ENCODE measurements around the gene TMED10.

Gene TMED10

DNA sequence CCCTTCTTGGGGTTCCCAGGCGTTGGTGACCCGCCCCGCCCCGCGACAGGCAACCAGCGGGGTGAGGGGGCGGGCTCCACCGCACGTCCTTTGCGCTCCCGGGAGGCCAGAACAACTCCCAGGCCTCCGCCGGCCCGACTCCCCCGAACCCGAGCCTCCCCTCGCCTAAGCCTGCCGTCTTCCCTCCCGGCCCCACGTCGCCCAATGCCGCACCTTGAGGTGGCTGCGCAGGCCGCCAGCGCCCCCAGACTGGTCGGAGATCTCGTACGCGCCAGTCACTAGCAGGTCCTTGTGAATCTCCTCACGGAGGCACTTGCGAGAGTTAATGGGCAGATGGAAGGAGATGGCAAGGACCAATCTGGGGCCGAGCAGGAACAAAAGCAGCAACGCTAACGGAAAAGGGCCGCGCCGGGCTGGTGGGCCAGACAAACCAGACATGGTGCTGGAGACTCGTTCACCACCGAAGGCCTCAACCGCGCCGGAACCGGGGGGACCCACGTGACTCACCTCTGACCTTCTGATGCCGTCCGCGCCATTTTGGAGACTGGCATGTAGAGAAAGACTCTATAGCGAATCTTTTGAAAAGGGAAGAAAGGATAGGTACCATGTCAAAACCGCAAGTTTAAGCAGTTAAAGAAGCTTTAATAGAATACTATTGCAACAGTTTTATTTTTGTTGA, at the start of gene TMED10:
Gene TMED10 (minus strand): TSS at position 471 of the 679 bp plus-strand sequence. CDS start 33 bp downstream, at position 438.
- peak; percentile 73 for DNase-seq

DNA sequence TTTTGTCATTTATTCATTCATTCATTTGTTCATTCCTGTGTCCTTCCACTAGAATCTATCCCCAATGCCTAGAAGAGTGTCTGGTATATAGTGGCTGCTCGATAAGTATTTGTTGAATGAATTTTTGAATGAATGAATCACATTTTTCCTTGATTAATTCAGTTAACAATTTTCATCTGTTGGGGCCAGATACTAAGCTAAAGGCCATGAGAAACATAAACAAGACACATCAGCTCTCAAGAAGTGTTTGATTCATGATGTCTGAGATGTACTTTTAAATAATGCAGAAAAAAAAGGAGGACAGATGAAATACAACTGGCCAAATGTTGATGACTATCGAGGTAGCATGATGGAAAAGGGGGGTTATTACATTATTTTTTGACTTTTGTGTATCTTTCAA, 48.1 kb upstream of the TMED10 start:
- DNase-seq, result no peak

DNA sequence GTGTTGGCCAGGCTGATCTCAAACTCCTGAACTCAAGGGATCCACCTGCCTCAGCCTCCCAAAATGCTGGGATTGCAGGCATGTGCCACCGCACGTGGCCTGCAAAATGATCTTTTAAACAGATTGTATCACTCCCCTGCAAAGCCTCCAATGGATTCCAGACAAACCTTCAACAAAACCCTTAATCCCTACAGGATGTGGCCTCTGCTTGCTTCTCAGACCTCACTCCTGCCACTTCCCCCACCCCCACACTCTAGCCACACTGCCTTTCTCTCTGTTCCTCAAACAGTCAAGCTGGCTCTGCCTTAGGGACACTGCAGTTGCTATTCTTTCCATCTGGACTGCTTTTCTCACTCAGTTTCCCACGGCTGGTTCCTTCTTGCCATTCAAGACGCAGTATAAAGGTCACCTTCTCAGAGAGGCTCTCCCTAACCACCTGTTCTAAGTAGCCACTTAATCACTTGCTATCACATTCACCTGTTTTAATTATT, 47.3 kb upstream of the TMED10 start:
- no peak for DNase-seq

DNA sequence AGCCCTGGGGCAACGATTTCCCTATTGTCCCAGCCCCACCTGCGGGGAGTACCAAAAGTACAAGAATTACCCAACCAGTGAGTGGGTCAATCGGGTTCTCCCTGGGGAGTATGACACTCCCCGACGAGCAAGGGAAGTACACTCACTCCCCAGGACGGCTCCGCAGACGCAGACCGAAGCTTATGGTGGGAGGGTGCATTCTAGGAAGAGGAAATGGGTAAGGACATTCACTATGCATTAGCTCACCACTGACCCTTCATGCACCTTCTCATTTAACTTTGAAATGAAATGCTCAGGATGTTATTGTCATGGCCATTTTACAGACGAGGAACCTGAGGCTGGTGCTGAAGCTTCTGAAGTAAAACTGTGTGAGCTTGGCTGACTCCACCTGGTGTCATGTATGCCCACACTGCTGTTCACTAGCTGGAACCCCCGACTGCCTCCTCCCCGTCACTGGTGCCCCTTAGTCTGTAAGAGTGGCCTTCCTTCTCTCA, 45.8 kb upstream of the TMED10 start:
- DNase-seq, result peak; percentile 59

DNA sequence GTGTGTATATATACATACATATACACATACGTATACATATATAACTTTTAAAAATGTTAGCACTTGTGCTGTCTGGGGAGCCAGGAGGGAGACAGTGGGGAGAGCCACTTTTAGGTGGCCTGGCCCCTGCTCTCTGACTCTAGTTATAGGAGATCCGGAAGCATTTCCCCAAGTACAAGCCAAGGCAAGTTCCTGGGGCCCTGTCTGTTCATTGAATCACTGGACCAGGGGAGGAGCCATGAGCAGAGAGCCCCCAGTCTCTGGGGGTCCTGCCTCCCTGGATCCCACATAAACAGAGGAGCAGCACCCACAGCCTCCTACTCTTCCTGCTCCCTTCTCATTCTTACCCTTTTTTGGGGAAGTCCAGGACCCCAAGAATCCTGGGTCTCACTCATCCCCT, 45.4 kb upstream of the TMED10 start:
- DNase-seq, result no peak

DNA sequence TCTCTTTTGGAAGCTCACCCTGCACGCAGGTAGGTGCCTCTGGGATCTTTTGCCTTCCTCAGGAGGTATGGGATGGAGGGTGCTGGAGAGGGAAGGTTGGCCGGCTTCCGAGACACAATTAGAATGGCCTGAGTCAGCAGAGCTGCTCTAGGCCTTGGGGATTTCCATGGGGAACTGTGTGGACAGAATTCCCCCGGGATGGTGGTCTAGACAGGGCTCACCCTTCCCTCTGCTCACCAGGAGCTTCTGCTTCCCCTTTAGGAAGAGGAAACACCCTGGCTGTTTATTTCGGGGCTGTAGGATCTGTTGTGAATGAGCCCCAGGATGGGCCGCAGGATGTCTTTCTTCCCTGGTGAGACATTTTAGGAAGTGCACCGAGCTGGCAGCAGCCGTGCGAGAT, 43.7 kb upstream of the TMED10 start:
- no peak for DNase-seq

DNA sequence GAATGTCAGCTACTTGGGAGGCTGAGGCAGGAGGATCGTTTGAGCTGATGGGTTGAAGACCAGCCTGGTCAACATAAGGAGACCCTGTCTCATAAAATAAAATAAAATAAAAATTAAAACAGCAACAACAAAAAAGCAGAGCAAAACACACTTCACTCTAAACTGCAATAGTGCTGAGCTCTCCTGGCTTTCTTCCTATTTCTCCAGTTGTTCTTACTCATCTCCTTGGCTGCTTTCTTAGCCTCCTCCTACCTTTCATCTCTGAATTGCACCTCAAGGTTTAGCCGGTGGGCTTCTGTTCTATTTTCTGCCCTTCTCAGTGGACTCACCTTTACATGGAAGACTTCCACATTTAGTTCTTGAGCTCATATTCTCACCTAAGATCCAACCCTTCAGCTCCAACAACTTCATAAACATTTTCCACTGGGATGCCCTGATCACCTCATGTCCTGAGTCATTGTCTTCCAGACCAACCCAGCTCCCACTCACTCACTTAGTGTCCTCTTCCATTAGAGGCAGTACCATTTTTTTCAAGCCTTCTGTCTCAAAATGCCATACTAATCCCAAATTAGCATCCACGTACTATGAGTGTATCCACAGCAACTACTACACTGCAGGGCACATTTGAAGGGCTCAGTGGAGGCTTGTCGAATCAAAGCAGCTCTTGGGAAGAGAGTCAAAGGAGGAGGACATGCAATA, 41.2 kb upstream of the TMED10 start:
- no peak for DNase-seq

DNA sequence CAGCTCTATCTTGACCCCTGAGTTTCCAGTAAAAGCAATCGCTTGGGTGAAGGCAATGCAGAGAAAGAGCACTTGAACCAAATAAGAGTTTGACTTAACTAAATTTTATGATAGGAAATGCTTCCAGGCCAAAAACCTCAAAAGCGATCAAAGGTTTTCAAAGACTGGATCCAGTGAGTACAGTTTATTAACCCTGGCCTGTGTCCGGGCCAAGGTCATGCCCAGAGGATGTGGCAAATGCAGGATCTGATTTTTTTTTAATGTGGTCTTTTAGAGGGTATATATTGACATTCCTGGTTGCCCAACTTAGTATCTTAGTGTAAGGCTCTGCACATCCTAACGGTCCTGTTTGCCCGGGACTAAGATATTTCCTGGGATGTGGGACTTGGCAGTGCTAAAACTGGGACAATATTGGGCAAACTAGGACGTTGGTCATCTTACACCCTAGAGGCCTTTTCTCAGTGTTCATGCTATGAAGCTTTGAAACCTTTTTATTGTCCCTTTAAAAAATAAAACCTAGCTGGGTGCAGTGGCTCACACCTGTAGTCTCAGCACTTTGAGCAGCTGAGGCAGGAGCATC, 40.1 kb upstream of the TMED10 start:
- DNase-seq, result no peak

DNA sequence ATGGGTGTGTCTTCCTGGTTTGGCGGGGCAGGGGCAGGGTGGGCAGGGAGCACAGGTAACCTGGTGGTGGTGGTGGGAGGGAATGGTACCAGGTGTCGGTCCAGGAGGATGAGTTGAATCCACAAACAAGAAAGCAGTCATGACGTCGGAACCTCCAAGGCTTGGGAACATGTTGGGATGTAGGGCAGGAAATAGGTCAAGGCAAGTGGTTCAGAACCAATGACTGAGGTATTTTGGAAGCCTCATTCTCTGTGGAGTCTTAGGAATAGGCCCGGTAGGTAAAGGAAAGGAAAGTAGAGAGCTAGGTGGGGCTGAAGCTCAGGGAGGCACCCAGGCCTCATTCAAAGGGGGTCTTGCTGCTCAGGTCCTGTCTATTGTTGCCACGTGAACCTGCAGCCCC, 39.1 kb upstream of the TMED10 start:
- no peak for DNase-seq

DNA sequence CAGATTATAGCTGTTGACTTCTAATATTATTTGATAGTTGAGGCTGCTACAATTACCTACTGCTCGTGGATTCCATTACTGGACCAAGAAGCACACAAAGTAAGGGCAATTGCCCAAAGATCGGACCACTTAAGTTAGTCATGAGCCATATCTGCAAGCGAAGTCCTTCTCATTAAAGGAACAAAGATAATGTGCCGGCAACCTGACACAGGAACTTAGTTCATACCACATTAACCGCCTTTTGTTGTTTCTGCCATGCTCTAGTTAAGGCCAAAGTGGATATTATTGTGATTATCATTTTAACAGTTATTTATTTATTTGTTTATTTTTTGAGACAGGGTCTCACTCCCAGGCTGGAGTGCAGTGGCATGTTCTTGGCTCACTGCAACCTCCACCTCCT, 38.1 kb upstream of the TMED10 start:
- no peak for DNase-seq

DNA sequence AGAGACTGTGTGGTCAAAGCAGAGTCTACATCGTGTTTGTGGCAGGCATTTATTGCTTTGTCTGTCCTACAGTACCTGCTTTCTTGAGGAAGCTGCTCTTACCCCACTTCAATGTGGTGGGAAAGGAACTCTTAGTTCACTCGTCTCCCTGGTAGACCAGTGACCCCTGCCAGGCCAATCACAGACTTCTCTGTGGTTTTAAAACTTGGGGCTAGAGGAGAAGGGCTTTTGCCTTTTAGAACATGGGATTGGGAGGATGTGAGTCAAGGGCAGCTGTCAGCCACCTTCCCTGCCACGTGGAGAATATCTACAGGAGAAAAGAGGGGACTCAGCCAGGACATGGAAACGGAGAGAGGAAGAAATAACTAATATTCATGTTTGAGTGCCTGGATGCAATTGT, 36.8 kb upstream of the TMED10 start:
- DNase-seq, result no peak

DNA sequence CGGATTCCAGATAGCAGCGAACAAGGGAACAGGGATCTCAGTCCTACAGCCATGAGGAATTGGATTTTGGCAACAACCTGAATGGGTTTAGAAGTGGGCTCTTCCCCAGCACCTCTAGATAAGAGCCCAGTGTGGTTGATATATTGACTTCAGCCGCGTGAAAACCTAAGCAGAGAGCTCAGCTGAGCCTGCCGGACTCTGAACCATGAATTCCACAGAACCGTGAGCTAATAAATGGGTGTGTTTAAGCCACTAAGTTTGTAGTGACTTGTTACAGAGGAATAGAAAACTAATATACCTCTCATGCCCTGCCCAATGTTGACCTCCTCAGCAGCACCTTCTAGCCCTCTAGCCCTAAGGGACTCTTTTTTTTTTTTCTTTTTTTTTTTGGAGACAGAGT, 32.4 kb upstream of the TMED10 start:
- no peak for DNase-seq

DNA sequence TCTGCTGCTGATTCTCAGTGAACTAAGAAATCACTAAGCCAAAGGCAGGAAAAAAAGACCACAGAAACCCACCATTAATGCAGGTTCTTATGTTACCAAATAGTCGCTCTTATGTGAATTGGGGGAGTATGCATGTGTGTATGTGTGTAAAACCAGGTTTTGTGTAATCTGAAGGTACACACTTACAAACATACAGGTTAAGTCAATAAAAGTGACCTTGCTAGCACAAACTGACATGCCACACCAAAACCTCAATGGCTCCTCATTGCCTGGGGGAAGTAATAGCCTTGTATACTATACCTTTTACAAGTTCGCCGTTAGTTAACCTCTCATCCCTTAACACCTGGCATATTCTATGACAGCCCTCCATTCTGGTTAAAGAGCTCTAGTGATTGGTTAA, 29.8 kb upstream of the TMED10 start:
- DNase-seq, result no peak

DNA sequence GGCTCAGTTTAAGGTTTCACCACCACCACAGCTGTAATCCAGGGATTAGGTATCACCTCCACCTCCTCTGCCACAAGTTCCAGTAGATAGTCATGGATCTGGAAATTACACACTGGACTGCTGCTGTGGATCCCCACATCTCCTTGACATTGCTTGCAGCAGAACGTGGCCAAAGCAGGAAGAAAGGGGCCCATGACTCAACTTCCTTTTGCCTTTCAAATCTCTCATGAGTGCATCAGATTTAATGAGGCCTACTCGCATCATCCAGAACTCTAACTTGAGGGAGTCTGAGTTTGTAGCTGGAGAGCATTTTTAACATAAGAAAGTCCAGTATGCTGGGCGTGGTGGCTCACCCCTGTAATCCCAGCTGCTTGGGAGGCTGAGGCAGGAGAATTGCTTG, 29.2 kb upstream of the TMED10 start:
- no peak for DNase-seq

DNA sequence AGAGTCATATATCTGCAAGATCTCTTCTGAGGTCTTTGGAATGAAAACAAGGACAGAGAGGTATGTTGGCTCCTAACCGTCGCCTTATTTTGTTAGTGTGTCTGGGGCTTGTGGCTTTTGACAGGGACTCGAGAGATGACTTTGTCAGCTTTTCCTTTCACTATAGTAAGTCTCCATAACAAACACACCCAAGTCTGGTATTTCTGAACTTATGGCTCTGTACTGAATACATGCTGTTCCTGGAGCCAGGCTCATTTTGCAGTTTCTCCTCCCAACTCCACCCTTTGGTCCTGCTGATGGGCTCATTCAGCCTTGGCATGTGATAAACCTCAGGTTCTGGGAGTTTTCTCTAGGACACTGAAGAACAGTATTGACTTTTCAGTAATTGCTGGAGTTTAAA, 27.7 kb upstream of the TMED10 start:
- no peak for DNase-seq

DNA sequence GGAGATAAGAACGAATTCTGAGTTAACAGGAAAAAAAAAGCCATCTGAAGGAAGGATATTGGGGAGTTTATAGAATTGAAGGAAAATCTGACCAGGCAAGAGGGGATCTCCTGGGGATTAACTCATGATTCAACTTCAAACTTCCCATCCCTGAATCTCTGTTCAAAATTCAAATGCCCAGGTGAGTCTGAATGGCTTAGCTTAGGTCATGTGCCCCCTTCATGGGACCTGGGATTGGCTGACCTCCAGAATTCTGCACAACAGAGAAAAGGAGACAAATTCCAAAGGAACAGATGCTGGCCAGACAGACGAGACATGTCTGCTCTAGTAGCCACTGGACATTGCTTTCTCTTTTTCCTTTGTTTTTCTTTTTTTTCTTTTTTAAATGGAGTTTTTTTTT, 26.2 kb upstream of the TMED10 start:
- no peak for DNase-seq

DNA sequence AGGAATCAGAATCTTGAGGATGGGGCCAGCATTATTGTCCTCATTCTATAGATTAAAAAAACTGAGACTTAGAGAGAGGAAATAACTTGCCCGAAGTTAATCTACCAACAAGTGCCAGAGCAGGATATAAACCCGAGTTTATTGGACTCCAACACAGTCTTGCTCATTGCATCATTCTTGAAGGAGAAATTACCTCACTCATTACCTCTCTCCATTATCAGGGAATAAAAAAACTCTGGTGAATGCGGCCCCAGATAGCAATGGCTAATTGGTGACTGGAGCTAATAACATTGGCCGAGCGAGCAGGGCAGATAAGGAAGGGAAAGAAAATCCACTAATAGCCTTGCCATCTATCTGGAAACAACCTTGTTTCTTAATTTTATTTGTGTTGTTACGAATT, 24.7 kb upstream of the TMED10 start:
- DNase-seq, result no peak

DNA sequence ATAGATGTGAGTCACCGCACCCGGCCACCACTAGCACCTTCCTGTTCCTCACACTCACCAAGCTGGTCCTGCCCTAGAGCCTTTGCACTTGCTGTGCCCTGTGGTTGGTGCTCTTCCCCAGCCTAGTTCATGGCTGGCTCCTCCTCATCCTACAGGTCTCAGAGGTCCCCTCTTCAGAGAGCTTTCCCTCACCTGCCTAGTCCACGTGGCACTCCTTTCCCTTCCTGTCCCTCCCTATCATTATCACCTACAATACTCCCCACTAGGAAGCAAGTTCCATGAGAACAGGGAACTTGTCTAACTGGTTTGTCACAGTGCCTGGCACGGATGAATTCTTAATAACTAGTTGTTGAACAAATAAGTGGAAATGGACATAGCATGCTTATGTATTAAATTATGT, 24.0 kb upstream of the TMED10 start:
- DNase-seq, result no peak

DNA sequence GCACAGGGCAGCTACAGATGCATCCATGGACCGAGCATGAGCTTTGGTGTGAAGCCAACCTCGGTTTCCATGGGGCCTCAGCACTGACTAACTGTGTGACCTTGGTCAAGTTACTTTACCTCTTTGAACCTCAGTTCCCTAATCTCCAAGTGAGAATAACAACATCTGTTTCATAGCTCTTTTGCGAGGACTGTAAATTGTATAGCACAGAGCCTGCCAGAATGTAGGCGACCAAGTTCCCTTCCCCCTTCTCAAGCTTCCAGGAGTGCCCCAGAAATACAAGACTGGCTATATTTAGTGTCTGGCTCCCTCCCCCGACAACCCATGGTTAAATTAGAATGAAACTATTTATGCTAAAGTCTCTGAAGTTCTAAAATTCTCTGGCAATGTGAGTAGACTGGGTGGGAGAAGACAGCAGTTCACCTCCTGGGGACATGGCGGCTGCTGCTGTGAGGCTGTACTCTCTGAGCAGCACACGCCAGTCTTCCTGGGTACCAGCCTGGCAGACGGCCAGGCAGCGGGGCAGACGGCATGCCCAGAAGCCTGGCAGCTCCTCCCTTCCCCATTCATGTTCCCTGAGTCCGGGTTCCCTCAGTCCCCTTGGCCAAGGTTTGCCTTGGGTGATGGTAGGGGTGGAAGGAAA, 22.0 kb upstream of the TMED10 start:
- no peak for DNase-seq

DNA sequence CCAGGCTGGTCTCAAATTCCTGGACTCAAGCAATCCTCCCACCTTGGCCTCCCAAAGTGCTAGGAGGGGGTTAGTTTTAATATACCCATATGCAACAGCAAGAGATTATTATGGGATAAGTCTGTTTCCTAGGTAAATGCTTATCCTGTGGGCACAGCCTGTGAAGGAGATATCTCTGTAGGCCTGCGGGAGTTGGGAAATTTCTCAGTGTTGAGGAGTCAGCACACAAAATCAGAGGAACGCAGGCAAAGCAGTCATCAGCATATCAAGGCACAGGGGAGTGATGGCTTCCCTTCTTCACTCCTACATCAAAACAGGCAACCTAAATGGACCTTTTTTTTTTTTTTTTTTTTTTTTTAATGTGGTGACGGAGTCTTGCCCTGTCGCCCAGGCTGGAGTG, 20.9 kb upstream of the TMED10 start:
- DNase-seq, result no peak

DNA sequence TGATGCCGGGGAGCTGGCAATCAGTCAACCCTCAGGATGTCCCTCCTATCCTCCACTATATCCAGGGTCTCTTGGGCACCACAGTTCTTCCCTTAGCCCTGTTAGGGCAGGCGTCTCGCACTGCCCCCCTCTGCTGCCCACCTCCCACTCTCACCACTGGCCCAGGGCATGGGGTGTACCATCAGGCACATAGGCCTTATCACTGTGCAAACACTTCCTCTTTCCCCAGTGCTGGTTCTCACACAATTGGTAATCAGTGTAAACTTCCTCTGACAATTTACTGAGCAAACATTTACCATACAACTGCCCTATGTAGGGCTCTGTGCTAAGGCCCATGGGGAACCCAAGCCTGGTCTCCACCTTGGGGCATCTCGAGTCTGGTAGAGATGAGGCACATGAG, 20.1 kb upstream of the TMED10 start:
- no peak for DNase-seq

DNA sequence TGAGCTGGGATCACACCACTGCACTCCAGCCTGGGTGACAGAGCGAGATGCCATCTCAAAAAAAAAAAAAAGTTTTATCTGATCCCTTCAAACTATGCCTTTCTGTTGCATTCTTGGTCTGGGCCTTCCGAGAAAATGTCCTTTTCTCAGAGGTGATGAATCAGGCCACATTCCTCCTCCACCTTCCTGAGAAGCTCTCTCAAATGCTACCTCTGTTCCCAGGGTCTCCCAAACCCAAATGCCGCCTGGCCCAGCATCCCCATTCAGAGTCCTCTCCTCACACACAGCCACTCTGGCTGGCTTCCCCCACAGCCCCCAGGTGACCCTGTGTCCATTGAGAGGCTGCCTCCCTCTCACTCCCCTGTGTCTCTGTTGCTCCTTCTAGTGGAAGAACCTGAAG, 19.7 kb upstream of the TMED10 start:
- no peak for DNase-seq

DNA sequence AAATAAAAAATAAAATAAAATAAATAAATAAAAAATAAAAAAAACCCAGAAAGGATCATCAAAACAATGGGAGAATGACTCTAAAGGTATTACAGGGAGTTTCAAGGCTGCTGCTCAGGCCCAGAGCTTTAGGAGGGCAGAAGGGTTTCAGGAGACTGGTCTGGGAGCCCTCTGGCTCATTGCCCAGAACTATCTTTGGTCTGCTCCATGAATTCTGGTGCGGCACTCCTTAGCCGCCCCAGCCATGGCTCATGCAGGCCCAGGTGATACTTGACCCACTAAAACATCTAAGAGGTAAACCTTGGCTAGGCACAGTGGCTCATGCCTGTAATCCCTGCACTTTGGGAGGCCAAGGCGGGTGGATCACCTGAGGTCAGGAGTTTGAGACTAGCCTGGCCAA, 14.7 kb upstream of the TMED10 start:
- DNase-seq, result no peak

DNA sequence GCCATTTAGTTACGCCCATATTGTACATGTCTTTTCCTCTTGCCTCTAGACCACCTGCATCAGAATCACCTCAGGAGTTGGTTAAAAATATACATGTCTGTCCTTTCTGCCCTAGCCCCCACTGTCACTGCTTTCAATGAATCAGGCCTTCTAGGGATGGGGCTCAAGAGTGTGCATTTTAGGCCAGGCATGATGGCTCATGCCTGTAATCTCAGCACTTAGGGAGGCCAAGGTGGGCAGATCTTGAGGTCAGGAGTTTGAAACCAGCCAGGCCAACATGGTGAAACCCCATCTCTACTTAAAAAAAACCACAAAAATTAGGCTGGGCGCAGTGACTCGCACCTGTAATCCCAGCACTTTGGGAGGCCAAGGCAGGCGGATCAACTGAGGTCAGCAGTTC, 13.6 kb upstream of the TMED10 start:
- DNase-seq, result no peak

Measured in 8988T (cell line).